ENCODE results near the gene DLL4.

DLL4 gene

DNA sequence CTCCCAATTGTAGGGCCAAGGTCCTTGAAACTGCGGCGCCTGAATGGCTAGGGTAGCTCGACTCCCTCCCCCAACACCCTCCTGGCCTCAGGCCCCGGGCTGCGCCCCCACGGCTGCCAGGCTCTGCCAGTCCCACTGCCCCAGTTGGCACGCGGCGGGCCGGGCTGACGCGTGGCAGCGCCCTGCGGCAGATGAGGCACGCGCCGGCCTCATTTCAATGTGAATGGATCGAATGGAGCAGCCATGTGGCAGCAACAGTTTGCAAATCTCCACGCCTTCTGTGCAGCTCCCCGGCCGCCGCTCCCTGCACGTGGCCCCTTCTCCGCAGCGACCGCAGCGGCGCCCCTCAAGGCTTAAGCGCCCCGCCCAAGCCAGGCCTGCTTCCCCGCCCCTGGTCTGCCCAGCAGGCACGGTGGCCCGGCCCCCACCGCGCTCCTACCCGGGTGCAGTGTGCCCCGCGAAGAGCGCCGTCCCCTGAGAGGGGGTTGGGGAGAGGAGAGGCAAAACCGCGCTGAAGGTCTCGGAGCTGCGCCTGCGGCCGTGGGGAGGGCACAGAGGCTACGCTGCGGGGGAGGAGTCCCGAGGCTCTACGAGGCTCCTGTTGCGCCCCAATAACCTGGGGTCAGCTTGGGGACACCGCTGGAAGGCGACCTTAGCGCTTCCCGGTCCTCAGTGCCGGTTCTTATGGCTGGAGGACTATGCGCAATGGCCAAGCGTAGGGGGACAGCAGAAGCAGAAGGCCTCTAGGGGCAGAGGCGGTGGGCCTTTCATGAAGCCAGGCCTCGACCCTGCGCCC, 3.1 kb upstream of the DLL4 start:
- no peak for DNase-seq (ENCODE audit: extremely low read depth, low read depth)
- TF ChIP-seq, protein P1, sequence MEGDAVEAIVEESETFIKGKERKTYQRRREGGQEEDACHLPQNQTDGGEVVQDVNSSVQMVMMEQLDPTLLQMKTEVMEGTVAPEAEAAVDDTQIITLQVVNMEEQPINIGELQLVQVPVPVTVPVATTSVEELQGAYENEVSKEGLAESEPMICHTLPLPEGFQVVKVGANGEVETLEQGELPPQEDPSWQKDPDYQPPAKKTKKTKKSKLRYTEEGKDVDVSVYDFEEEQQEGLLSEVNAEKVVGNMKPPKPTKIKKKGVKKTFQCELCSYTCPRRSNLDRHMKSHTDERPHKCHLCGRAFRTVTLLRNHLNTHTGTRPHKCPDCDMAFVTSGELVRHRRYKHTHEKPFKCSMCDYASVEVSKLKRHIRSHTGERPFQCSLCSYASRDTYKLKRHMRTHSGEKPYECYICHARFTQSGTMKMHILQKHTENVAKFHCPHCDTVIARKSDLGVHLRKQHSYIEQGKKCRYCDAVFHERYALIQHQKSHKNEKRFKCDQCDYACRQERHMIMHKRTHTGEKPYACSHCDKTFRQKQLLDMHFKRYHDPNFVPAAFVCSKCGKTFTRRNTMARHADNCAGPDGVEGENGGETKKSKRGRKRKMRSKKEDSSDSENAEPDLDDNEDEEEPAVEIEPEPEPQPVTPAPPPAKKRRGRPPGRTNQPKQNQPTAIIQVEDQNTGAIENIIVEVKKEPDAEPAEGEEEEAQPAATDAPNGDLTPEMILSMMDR (IDR thresholded peaks at IDR 0.05; ENCODE audit: low read depth, low read length, missing control alignments): no peak
- no peak overlapping the region for H3K4me3 ChIP-seq (replicated peaks; ENCODE audit: low read depth, low read length)

DNA sequence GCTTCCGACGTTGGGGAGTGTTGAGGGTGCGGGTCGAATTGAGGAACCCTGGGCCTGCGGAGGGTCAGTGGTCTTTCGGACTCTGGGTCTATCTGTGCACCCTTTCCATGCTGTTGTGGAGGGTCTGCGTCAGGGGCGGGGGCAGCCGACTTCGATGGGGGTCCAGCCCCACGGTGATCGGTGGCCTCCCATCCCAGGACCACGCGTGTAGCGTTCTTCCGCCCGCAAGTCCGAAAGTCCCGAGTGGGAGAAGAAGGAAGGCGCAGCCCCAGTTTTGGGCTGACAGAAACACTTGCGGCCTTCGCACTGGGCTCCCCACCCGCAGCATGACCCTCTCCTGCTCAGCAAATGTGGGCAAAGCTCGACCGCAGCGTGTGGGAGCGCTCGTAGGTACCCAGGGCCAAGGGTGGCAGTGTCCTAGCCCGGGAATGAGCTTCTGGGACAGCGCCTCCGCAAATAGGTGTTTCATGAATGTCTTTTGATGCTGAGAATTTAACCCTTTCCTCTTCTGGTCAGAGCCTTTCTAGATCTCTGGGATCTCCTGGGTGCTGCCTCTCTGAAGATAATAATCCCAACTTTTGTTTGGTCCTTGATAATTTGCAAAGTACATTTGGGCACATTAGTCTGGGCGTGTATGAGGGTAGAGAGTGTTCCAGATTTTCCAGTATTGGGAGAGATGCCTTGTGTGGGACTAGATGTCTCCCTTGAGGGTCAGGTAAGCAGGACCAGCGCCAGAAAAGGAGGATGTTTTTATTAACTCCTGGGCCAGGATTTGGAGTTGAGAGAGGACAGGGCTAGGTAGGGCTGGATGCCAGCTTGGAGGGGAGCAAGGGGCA, 2.3 kb upstream of the DLL4 start:
- no peak overlapping the region for H3K4me3 ChIP-seq (replicated peaks; ENCODE audit: low read depth, low read length)
- no peak for DNase-seq (ENCODE audit: extremely low read depth, low read depth)
- TF ChIP-seq, protein P1 (IDR thresholded peaks at IDR 0.05; ENCODE audit: low read depth, low read length, missing control alignments): no peak

DNA sequence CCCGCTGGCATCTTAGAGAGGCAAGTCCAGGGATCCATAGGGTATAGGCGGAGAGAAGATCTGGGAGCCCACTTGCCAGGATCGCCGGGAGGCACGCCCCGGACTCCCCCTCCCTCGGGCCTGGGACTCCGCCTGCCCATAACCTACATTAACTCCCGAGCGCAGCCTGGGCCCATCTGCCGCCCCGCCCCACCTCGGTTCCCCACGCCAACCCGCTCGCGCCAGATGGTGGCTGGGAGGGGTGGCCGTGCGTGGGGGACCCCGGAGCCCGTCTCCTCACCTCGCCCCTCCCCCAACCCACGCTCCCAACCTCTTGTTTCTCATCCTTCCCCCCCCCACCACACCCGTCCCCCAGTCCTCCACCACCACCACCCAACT, 1.7 kb upstream of the DLL4 start:
- DNase-seq (ENCODE audit: extremely low read depth, low read depth): no peak
- TF ChIP-seq, protein P1 (IDR thresholded peaks at IDR 0.05; ENCODE audit: low read depth, low read length, missing control alignments): no peak
- H3K4me3 ChIP-seq (replicated peaks; ENCODE audit: low read depth, low read length): no peak overlapping the region; the same call in 1 of the 2 replicates

DNA sequence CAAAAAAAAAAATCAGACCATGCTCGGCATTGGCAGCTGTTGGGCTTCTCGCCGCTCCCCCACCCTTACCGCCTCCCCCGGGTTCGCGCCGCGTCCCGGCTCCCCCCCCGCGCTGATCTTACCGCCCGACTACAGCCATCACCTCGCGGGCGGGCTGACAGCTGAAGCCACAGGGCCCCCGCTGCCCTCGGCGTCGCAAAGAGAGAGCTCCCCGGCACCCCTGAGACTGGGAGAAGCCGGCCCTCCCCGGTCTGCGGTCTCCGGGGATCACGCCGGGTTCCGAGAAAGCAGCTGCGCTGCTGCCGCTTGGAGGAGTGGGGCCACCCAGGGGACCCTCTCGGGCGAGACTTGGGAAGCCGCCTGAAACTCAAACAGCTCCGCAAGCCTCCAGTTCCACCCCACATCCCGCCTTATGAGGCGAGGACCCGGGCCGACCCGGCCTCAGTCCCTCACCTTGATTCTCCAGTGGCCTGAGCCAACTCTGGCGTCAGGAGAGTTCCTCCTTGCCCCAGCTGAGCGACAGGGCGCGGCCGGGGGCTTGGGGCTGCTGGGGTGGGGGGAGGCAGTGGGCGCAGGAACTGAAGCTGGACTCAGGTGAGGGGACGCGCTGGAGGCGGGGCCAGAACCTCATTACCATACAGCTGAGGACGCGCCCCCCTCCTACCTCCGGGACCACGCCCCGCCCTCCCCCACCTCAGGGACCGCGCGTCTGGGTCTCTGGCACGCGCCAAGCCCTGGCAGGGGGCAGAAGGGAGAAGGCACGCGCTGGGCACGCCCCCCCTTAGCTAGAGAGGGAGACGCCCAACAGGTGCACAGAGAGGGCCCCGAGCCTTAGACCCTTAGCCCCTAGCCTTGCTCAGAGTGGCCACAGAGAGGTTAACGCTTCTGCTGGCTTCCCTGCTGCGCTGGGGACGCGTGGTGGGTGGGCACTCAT, 1.0 kb upstream of the DLL4 start:
- H3K4me3 ChIP-seq (replicated peaks; ENCODE audit: low read depth, low read length): peak overlapping the region; percentile 52
- TF ChIP-seq, protein P1 (IDR thresholded peaks at IDR 0.05; ENCODE audit: low read depth, low read length, missing control alignments): no peak
- no peak for DNase-seq (ENCODE audit: extremely low read depth, low read depth)

DNA sequence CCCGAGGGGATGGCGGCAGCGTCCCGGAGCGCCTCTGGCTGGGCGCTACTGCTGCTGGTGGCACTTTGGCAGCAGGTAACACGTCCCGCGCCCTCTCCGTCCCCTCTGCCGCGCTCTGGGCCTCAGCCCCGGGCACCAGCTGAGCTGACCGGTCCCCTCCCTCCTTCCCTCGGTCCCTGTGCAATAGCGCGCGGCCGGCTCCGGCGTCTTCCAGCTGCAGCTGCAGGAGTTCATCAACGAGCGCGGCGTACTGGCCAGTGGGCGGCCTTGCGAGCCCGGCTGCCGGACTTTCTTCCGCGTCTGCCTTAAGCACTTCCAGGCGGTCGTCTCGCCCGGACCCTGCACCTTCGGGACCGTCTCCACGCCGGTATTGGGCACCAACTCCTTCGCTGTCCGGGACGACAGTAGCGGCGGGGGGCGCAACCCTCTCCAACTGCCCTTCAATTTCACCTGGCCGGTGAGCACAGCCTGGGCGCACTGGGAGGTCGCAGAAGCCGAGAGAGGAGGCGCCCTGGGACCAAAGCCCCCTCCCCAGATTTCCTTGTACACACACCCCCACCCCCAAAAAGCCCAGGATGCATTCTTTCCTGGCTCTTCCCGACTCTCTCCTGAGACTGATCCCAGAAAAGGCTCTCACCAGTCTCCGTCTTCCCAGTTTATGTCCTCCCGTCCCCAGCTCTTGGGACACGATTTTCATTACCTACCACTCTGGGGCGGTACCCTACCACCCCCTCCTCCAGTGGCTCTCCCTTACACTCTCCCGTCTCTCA, 705 bp downstream of the DLL4 start:
- DNase-seq (ENCODE audit: extremely low read depth, low read depth): no peak
- H3K4me3 ChIP-seq (replicated peaks; ENCODE audit: low read depth, low read length): peak overlapping the region; percentile 52
- TF ChIP-seq, protein P1 (IDR thresholded peaks at IDR 0.05; ENCODE audit: low read depth, low read length, missing control alignments): no peak

Data from HFF-Myc (cell line).